WTC11 (cell line): ENCODE data around the gene ANKRD62. TPM values are rescaled to one million over a fixed set of nuclear protein-coding genes. Genes with fewer than 3 reads are reported as not detected.

ENCODE experiments used
- ATAC-seq: fragments of 200-7000 bp; cut with Tn5 transposase; 2 replicates; pipeline ENCODE4 v1.10.0; 2021; ENCODE audit warnings: mild to moderate bottlenecking, moderate library complexity
- CTCF ChIA-PET: fragments of 300-600 bp; sonication (Branson Sonifier 250); formaldehyde crosslinking; loops from one replicate; lab custom pipeline; 2021; ENCODE audit warnings: antibody characterized with exemption; lab: Charles Lee
- POLR2A ChIA-PET: fragments of 350-600 bp; sonication (Branson Sonifier 250); formaldehyde crosslinking; loops from one replicate; lab custom pipeline; 2021; ENCODE audit warnings: antibody characterized with exemption; lab: Charles Lee
- DNase-seq: peaks from one replicate; pipeline ENCODE4 v3.0.0; 2021; ENCODE audit warnings: low spot score
- H3K27ac Mint-ChIP-seq: 2 replicates; pipeline ENCODE4 v1.8.0; 2021; ENCODE audit warnings: mixed read lengths
- H3K27me3 Mint-ChIP-seq: 2 replicates; pipeline ENCODE4 v1.8.0; 2021; ENCODE audit warnings: low read depth, mild to moderate bottlenecking, moderate library complexity, mixed read lengths
- H3K36me3 Mint-ChIP-seq: 2 replicates; pipeline ENCODE4 v1.8.0; 2021; ENCODE audit warnings: mixed read lengths
- H3K4me1 Mint-ChIP-seq: 2 replicates; pipeline ENCODE4 v1.8.0; 2022; ENCODE audit warnings: mixed read lengths
- H3K4me3 Mint-ChIP-seq: 2 replicates; pipeline ENCODE4 v1.8.0; 2021; ENCODE audit warnings: mild to moderate bottlenecking, moderate library complexity, mixed read lengths
- H3K9me3 Mint-ChIP-seq: 2 replicates; pipeline ENCODE4 v1.8.0; 2021; ENCODE audit warnings: mixed read lengths
- CREB1 ChIP-seq: sonication (generic); formaldehyde crosslinking; IDR thresholded peaks from 2 replicates; pipeline ENCODE4 v1.8.0; 2023; ENCODE audit warnings: mild to moderate bottlenecking, missing genetic modification reagents
- CREM ChIP-seq: sonication (generic); formaldehyde crosslinking; IDR thresholded peaks from 2 replicates; pipeline ENCODE4 v1.8.1; 2022; ENCODE audit warnings: mild to moderate bottlenecking, missing genetic modification reagents, moderate library complexity
- FOXJ3 ChIP-seq: sonication (generic); formaldehyde crosslinking; IDR thresholded peaks from 2 replicates; pipeline ENCODE4 v1.9.0; 2021; ENCODE audit warnings: missing genetic modification reagents, mild to moderate bottlenecking, borderline replicate concordance
- GRHL2 ChIP-seq: fragments of 250-450 bp; sonication (Bioruptor Pico); IDR thresholded peaks from 2 replicates; pipeline ENCODE4 v1.8.0; 2022; ENCODE audit warnings: mild to moderate bottlenecking, moderate library complexity; ENCODE audit not compliant: insufficient replicate concordance, severe bottlenecking
- MLX ChIP-seq: sonication (generic); formaldehyde crosslinking; IDR thresholded peaks from 2 replicates; pipeline ENCODE4 v1.8.1; 2023; ENCODE audit warnings: mild to moderate bottlenecking, missing genetic modification reagents, moderate library complexity
- RELA ChIP-seq: sonication (generic); formaldehyde crosslinking; IDR thresholded peaks from 2 replicates; pipeline ENCODE4 v1.8.1; 2022; ENCODE audit warnings: missing genetic modification reagents, mild to moderate bottlenecking, borderline replicate concordance
- RORB ChIP-seq: fragments of 250-450 bp; sonication (Bioruptor Pico); IDR thresholded peaks from 2 replicates; pipeline ENCODE4 v1.9.0; 2021; ENCODE audit warnings: mild to moderate bottlenecking
- SP1 ChIP-seq: sonication (generic); formaldehyde crosslinking; conservative IDR thresholded peaks from 2 replicates; pipeline ENCODE4 v1.8.1; 2022; ENCODE audit warnings: missing genetic modification reagents
- ZNF232 ChIP-seq: sonication (generic); formaldehyde crosslinking; IDR thresholded peaks from 2 replicates; pipeline ENCODE4 v1.8.0; 2022; ENCODE audit warnings: mild to moderate bottlenecking, missing genetic modification reagents
- total RNA-seq: library from RNA; stranded (reverse); gene quantifications from 3 replicates; pipeline ENCODE4 v1.2.3, GENCODE V29; 2021
- TF ChIP-seq, protein P1 (sequence below): sonication (generic); formaldehyde crosslinking; IDR thresholded peaks from 2 replicates; pipeline ENCODE4 v1.8.0; 2023; ENCODE audit warnings: missing genetic modification reagents, mild to moderate bottlenecking, borderline replicate concordance
- TF ChIP-seq, protein P2 (sequence below): sonication (generic); formaldehyde crosslinking; IDR thresholded peaks from 2 replicates; pipeline ENCODE4 v1.8.0; 2022; ENCODE audit warnings: mild to moderate bottlenecking, missing genetic modification reagents
- TF ChIP-seq, protein P3 (sequence below): sonication (generic); formaldehyde crosslinking; IDR thresholded peaks from 2 replicates; pipeline ENCODE4 v1.8.0; 2022; ENCODE audit warnings: mild to moderate bottlenecking, missing genetic modification reagents

ANKRD62 gene
- total RNA-seq, 1 experiment from 2014 or later = not detected

DNA sequence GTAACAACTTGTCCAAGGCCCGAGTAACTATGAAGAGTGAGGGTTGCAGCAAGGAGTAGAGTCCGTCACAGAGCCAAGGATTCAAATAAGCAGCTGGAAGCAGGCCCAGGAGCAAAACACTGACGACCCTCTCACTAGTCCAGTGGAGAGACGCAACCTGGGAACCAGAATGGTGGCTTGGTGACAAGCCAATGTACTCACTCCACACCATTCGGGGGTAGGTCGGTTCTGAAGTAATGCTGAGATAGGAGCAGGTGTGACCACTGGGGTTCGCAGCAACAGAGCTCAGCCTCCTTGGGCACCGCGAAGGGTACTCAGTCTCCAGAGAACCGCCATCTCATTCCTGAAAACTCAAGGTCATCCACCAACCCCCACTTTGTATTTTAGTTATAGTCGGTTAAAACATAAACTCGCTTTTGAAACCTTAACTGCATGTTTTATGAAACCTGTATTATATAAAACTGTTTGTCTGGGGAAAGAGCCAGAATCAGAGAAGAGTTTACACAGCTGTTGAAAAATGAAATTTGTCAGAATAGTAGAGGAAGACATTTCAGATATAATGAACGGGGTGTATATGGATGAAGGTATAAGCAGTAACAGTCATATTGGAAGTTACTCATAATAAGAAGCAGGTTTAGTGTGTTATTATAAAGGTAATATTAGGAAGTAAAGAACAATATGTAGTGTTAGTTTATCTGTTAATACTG, 8.6 kb downstream of the ANKRD62 start (continued):
- TF ChIP-seq RELA (CRISPR knock-in tag) = no peak

DNA sequence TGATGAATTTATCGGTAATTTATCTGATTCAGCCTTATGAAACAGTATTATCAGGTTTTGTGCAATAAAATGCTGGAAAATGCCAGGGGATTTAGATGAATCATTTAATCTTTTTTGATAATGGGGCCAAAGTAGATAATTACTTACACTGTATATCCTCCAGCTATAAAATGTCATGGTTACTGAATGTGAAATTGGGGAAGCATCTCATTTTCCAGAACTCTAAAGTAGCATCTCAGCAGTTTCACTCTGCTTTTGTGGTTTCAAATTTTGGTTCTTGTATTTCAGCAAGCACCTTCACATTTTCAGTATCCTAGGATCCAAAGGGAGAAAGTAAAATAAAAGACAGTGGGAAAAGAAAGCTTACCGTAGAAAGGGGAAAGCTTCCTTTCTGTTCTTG, 12.8 kb downstream of the ANKRD62 start:
- no peak for ATAC-seq
- no peak for DNase-seq
- TF ChIP-seq, protein P1, sequence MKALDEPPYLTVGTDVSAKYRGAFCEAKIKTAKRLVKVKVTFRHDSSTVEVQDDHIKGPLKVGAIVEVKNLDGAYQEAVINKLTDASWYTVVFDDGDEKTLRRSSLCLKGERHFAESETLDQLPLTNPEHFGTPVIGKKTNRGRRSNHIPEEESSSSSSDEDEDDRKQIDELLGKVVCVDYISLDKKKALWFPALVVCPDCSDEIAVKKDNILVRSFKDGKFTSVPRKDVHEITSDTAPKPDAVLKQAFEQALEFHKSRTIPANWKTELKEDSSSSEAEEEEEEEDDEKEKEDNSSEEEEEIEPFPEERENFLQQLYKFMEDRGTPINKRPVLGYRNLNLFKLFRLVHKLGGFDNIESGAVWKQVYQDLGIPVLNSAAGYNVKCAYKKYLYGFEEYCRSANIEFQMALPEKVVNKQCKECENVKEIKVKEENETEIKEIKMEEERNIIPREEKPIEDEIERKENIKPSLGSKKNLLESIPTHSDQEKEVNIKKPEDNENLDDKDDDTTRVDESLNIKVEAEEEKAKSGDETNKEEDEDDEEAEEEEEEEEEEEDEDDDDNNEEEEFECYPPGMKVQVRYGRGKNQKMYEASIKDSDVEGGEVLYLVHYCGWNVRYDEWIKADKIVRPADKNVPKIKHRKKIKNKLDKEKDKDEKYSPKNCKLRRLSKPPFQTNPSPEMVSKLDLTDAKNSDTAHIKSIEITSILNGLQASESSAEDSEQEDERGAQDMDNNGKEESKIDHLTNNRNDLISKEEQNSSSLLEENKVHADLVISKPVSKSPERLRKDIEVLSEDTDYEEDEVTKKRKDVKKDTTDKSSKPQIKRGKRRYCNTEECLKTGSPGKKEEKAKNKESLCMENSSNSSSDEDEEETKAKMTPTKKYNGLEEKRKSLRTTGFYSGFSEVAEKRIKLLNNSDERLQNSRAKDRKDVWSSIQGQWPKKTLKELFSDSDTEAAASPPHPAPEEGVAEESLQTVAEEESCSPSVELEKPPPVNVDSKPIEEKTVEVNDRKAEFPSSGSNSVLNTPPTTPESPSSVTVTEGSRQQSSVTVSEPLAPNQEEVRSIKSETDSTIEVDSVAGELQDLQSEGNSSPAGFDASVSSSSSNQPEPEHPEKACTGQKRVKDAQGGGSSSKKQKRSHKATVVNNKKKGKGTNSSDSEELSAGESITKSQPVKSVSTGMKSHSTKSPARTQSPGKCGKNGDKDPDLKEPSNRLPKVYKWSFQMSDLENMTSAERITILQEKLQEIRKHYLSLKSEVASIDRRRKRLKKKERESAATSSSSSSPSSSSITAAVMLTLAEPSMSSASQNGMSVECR (CRISPR knock-in tag) = no peak
- TF ChIP-seq, protein P2, sequence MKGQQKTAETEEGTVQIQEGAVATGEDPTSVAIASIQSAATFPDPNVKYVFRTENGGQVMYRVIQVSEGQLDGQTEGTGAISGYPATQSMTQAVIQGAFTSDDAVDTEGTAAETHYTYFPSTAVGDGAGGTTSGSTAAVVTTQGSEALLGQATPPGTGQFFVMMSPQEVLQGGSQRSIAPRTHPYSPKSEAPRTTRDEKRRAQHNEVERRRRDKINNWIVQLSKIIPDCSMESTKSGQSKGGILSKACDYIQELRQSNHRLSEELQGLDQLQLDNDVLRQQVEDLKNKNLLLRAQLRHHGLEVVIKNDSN (CRISPR knock-in tag) = no peak
- no peak for TF ChIP-seq SP1
- TF ChIP-seq ZNF232 = no peak
- Mint-ChIP-seq H3K9me3 (peaks cover 14% of the 10 kb centered on the region), H3K4me3 (no peak overlapping the region), H3K27me3 (no peaks in the 10 kb centered on the region; the same call in 1 of the 2 replicates), H3K4me1 (no peaks in the 10 kb centered on the region), H3K36me3 (no peaks in the 10 kb centered on the region), H3K27ac (no peak overlapping the region)
- ChIA-PET POLR2A (no interaction called here), CTCF (interaction anchor here (0.7 kb wide), 1 partner anchor 58 kb away, joined by 3 read pairs; no protein-coding TSS in a partner anchor)

- no peak for ATAC-seq
- ChIA-PET CTCF (no interaction called here), POLR2A (no interaction called here)
- no peak for DNase-seq
- TF ChIP-seq, protein P3, sequence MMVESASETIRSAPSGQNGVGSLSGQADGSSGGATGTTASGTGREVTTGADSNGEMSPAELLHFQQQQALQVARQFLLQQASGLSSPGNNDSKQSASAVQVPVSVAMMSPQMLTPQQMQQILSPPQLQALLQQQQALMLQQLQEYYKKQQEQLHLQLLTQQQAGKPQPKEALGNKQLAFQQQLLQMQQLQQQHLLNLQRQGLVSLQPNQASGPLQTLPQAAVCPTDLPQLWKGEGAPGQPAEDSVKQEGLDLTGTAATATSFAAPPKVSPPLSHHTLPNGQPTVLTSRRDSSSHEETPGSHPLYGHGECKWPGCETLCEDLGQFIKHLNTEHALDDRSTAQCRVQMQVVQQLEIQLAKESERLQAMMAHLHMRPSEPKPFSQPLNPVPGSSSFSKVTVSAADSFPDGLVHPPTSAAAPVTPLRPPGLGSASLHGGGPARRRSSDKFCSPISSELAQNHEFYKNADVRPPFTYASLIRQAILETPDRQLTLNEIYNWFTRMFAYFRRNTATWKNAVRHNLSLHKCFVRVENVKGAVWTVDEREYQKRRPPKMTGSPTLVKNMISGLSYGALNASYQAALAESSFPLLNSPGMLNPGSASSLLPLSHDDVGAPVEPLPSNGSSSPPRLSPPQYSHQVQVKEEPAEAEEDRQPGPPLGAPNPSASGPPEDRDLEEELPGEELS (CRISPR knock-in tag) = no peak
- no peak for TF ChIP-seq GRHL2 (CRISPR knock-in tag)
- TF ChIP-seq RORB (CRISPR knock-in tag) = no peak
- no peak for TF ChIP-seq MLX (CRISPR knock-in tag)
- TF ChIP-seq FOXJ3 = no peak
- no peak for TF ChIP-seq CREM (CRISPR knock-in tag)
- TF ChIP-seq CREB1 (CRISPR knock-in tag) = no peak
- Mint-ChIP-seq H3K27me3 (no peaks in the 10 kb centered on the region; the same call in 1 of the 2 replicates), H3K9me3 (peaks cover 16% of the 10 kb centered on the region), H3K4me1 (no peaks in the 10 kb centered on the region), H3K27ac (no peak overlapping the region), H3K36me3 (no peaks in the 10 kb centered on the region), H3K4me3 (no peak overlapping the region)
Observed at GRCh38 chr18:12109836-12110235, 16.2 kb downstream of the ANKRD62 start.
